SK-N-MC (cell line): Measurements from ENCODE around the gene ITGA11.

ENCODE experiments used
- EZH2 ChIP-seq: fragments of 200-600 bp; sonication (generic); IDR thresholded peaks from one replicate; pipeline ENCODE4 v1.6.1; 2017; ENCODE audit warnings: antibody characterized with exemption
- FOXP2 ChIP-seq: optimal IDR thresholded peaks from 2 replicates; pipeline ENCODE3; 2011; ENCODE audit warnings: mild to moderate bottlenecking, moderate library complexity; ENCODE audit not compliant: insufficient read depth; ENCODE audit errors: extremely low read length, control extremely low read depth
- POLR2AphosphoS5 ChIP-seq: IDR thresholded peaks from 2 replicates; pipeline ENCODE4 v1.6.1; 2012; ENCODE audit warnings: mild to moderate bottlenecking, low read depth, low read length, borderline replicate concordance

GRCh38 chr15:68319997-68320396, 112.0 kb downstream of the ITGA11 start:
- TF ChIP-seq EZH2 (no peak), POLR2AphosphoS5 (no peak), FOXP2 (no peak)
